ENCODE data around the gene METTL27. TPM values are rescaled to one million over a fixed set of nuclear protein-coding genes. Genes with fewer than 3 reads are reported as not detected.
A peak's percentile ranks its signal among the peaks of the same experiment; 100 is the strongest.
"Not testable (repeated sequence)": the region's sequence is repeated elsewhere in the genome, so short reads cannot be mapped to it uniquely, and the experiment has no call there.

Gene METTL27
- total RNA-seq, 1 experiment from 2014 or later = 5.7 TPM

GRCh38 chr7:73821597-73822285 lies 20.6 kb downstream of the METTL27 start:
- not testable (repeated sequence) for DNase-seq (ENCODE audit: low read depth)

GRCh38 chr7:73820013-73820412 lies 22.3 kb downstream of the METTL27 start:
- no peak for DNase-seq (ENCODE audit: low read depth)

GRCh38 chr7:73817121-73817520 lies 25.2 kb downstream of the METTL27 start:
- no peak for DNase-seq (ENCODE audit: low read depth)

- no peak for DNase-seq (ENCODE audit: low read depth)
Observed at GRCh38 chr7:73815436-73815835, 26.9 kb downstream of the METTL27 start.

GRCh38 chr7:73812996-73813395 lies 29.3 kb downstream of the METTL27 start:
- DNase-seq (ENCODE audit: low read depth) = no peak

- peak; percentile 57 for DNase-seq (ENCODE audit: low read depth)
Observed at GRCh38 chr7:73811760-73812168, 30.6 kb downstream of the METTL27 start.

GRCh38 chr7:73810998-73811360 lies 31.3 kb downstream of the METTL27 start:
- no peak for DNase-seq (ENCODE audit: low read depth)

- DNase-seq (ENCODE audit: low read depth) = no peak
Observed at GRCh38 chr7:73809467-73809951, 32.8 kb downstream of the METTL27 start.

- no peak for DNase-seq (ENCODE audit: low read depth)
Observed at GRCh38 chr7:73802459-73802858, 39.9 kb downstream of the METTL27 start.

- DNase-seq (ENCODE audit: low read depth) = no peak
Observed at GRCh38 chr7:73801577-73801976, 40.7 kb downstream of the METTL27 start.

GRCh38 chr7:73799282-73800141 lies 42.8 kb downstream of the METTL27 start:
- no peak for DNase-seq (ENCODE audit: low read depth)

- DNase-seq (ENCODE audit: low read depth) = not testable (repeated sequence)
Observed at GRCh38 chr7:73797176-73797575, 45.1 kb downstream of the METTL27 start.

GRCh38 chr7:73796656-73797055 lies 45.7 kb downstream of the METTL27 start:
- DNase-seq (ENCODE audit: low read depth) = not testable (repeated sequence)

GRCh38 chr7:73795188-73795587 lies 47.1 kb downstream of the METTL27 start:
- not testable (repeated sequence) for DNase-seq (ENCODE audit: low read depth)

GRCh38 chr7:73791170-73791690 lies 51.1 kb downstream of the METTL27 start:
- DNase-seq (ENCODE audit: low read depth) = not testable (repeated sequence)

- no peak for DNase-seq (ENCODE audit: low read depth)
Observed at GRCh38 chr7:73789051-73789450, 53.3 kb downstream of the METTL27 start.

- not testable (repeated sequence) for DNase-seq (ENCODE audit: low read depth)
Observed at GRCh38 chr7:73787786-73788048, 54.6 kb downstream of the METTL27 start.

GRCh38 chr7:73786588-73786987 lies 55.7 kb downstream of the METTL27 start:
- DNase-seq (ENCODE audit: low read depth) = no peak
